ENCODE results near the gene CHD2. TPM values are rescaled to one million over a fixed set of nuclear protein-coding genes. Genes with fewer than 3 reads are reported as not detected.

CHD2 gene
- total RNA-seq, 1 experiment from 2014 or later, result 82.6 TPM

DNA sequence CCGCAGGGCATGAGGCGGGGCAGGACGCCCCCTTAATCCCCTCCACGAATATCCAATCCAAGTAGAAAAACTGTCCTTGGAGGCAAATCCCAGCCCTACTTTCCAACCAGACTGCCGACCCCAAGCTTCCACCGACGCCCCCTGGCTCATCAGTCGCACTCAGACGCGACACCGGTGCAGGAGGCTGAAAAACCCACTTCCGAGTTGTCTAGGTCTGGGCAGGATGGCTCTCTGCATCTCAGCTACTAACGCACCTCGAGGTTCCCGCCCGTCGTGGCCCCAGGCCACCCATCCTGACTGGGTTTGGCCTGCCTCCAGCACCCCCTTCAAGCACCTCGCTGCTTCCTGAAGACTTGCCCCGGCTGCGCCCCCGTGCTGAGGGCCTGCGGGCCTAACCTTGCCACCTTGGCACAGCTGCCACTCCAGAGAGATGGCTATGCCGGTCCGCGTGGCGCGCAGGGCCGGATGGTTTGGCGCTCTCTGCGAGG is 173.4 kb downstream of the CHD2 start:
- Histone ChIP-seq H3K36me3 (peaks cover 16% of the 10 kb centered on the region), H3K27me3 (no peaks in the 10 kb centered on the region), H3K4me3 (peak overlapping the region; percentile 88), H3K9me3 (replicated peaks) (no peaks in the 10 kb centered on the region), H3K4me1 (peaks cover 20% of the 10 kb centered on the region), H3K27ac (peak overlapping the region; percentile 56)
- peak in 1 of 2 experiments; percentile 56 for DNase-seq

DNA sequence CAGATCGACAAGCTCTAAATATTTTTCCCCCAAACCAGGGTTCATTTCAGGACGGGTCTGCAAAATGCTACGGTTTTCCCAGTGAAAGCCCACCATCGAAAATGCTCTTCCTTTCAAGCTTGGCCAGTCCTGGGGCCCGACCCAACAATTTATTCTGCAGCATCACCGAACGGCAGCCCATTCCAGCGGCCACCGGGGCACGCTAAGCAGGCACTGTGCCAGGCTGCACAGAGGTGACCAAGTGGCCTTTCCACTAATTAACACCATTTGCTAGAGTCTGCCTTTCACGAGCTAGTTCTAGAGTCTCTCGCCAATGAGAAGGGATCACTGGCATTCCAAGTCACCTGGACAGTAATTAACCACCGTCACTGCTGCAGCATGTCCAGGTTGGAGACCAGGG is 174.5 kb downstream of the CHD2 start:
- H3K4me1 ChIP-seq, result peaks cover 19% of the 10 kb centered on the region
- H3K27me3 ChIP-seq, result no peaks in the 10 kb centered on the region
- no peak overlapping the region for H3K27ac ChIP-seq
- peaks cover 7% of the 10 kb centered on the region for H3K36me3 ChIP-seq
- no peak for DNase-seq
- H3K4me3 ChIP-seq, result no peak overlapping the region
- H3K9me3 ChIP-seq (replicated peaks), result no peaks in the 10 kb centered on the region

DNA sequence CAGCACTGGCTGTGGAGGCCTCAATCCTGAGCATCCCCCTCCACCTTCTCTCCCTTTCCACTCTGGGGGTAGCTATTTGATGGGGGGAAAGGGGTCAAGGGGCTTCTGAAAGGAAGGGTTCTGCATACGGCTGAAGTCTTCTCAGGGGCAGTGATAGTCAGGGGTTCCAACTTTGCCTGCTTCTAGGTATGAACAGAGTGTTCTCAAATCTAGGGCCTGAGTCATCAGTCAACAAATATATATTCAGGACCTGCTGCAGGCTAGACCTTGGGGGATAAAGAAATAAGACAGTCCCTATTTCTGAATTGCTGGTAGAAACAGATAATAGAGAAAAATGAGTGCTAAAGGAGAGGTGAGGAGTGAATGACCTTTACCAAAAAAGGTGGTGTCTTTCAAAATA is 176.1 kb downstream of the CHD2 start:
- H3K4me1 ChIP-seq, result peaks cover 5% of the 10 kb centered on the region; the same call in 1 of the 2 replicates
- H3K36me3 ChIP-seq, result 0 out of 2 replicates have a peak, but pooled peaks cover 2% of the 10 kb centered on the region
- DNase-seq, result no peak
- H3K9me3 ChIP-seq (replicated peaks), result no peaks in the 10 kb centered on the region
- H3K27ac ChIP-seq, result no peak overlapping the region
- H3K27me3 ChIP-seq, result no peaks in the 10 kb centered on the region
- no peak overlapping the region for H3K4me3 ChIP-seq

GRCh38 chr15:93076875-93077274 is 176.8 kb downstream of the CHD2 start:
- H3K4me1 ChIP-seq, result peaks cover 5% of the 10 kb centered on the region; the same call in 1 of the 2 replicates
- H3K27me3 ChIP-seq, result no peaks in the 10 kb centered on the region
- H3K27ac ChIP-seq, result no peak overlapping the region
- H3K4me3 ChIP-seq, result no peak overlapping the region
- H3K36me3 ChIP-seq, result no peaks in the 10 kb centered on the region
- DNase-seq, result no peak
- no peaks in the 10 kb centered on the region for H3K9me3 ChIP-seq (replicated peaks)

Other genes starting within 250 kb of the CHD2 start
- gene FAM174B, start 244.5 kb upstream of the CHD2 start, total RNA-seq (2014; rRNA removed; shearing (Covaris generic)), result 8.3 and 10.9 TPM in 2 replicates
- gene RGMA, start 188.9 kb downstream of the CHD2 start, total RNA-seq (2014; rRNA removed; shearing (Covaris generic)), result 52.5 and 52.7 TPM in 2 replicates

Measured in SJCRH30 (cell line).